Thymus (tissue), 11 donors: Measurements from ENCODE around the gene ASMT. TPM values are rescaled to one million over a fixed set of nuclear protein-coding genes. Genes with fewer than 3 reads are reported as not detected.

ENCODE experiments used
- DNase-seq, 9 donors: peaks; one replicate each; pipeline ENCODE4 v3.0.0-alpha.2; 2013; ENCODE audit warnings: low spot score in 9 of 9, low read depth in 6 of 9, missing footprints in 1 of 9
- H3K27ac ChIP-seq, 2 donors: one replicate each; pipeline ENCODE4 v1.5.1; 2013; ENCODE audit warnings: control low read depth in 1 of 2, low read depth in 1 of 2, low read length in 1 of 2, mild to moderate bottlenecking in 1 of 2, moderate library complexity in 1 of 2
- H3K27me3 ChIP-seq, 2 donors: one replicate each; pipeline ENCODE4 v1.5.1; 2013; ENCODE audit warnings: low read length in 1 of 2; ENCODE audit not compliant: control insufficient read depth in 2 of 2, insufficient read depth in 1 of 2
- H3K36me3 ChIP-seq, 2 donors: one replicate each; pipeline ENCODE4 v1.5.1; 2013; ENCODE audit warnings: low read length in 1 of 2, mild to moderate bottlenecking in 1 of 2, moderate library complexity in 1 of 2; ENCODE audit not compliant: control insufficient read depth in 2 of 2, insufficient read depth in 2 of 2
- H3K4me1 ChIP-seq, 2 donors: one replicate each; pipeline ENCODE4 v1.5.1; 2013; ENCODE audit warnings: low read length in 2 of 2; ENCODE audit not compliant: control insufficient read depth in 2 of 2, insufficient read depth in 2 of 2
- H3K4me3 ChIP-seq, 2 donors: one replicate each; pipeline ENCODE4 v1.5.1; 2013; ENCODE audit warnings: low read length in 2 of 2, control low read depth in 1 of 2, mild to moderate bottlenecking in 1 of 2
- H3K9me3 ChIP-seq, 2 donors: one replicate each; pipeline ENCODE4 v1.5.1; 2013; ENCODE audit warnings: low read length in 1 of 2, mild to moderate bottlenecking in 1 of 2; ENCODE audit not compliant: control insufficient read depth in 2 of 2, insufficient read depth in 1 of 2
- WGBS: extraction: QIAGEN DNeasy Blood & Tissue Kit; methylation state at CpG from one replicate; pipeline ENCODE4 v1.1.7; 2013; 5-methylcytosine and 5-hydroxymethylcytosine counted together
- polyA plus RNA-seq: library from polyadenylated mRNA; stranded (reverse); fragments of 200-250 nt; gene quantifications from one replicate; pipeline ENCODE4 v1.2.3, GENCODE V29; 2013
- total RNA-seq: library from RNA; stranded (reverse); fragments of 120-200 nt; gene quantifications from one replicate; pipeline ENCODE4 v1.2.4, GENCODE V29; 2013
- donor health status: healthy.

ASMT gene
- total and polyA plus RNA-seq, 2 donors: 0.05 to 0.46 TPM

- no peaks in the 10 kb centered on the region for H3K27me3 ChIP-seq
- no peak for DNase-seq
- no peak overlapping the region for H3K4me3 ChIP-seq
- H3K27ac ChIP-seq: no peak overlapping the region
- H3K9me3 ChIP-seq: peaks cover 0 to 2% of the 10 kb centered on the region in 2 donors
- WGBS: 95% methylated on average over 30 of the region's 30 CpGs
- peaks cover 79 to 84% of the 10 kb centered on the region in 2 donors for H3K36me3 ChIP-seq
- H3K4me1 ChIP-seq: peaks cover 10% of the 10 kb centered on the region in 2 donors
These were observed 18.0 kb upstream of the ASMT start for GRCh38 chrX:1596676-1597344.

GRCh38 chrX:1597345-1598020 is 17.4 kb upstream of the ASMT start:
- Histone ChIP-seq H3K9me3 (peaks cover 0 to 3% of the 10 kb centered on the region in 2 donors), H3K4me3 (no peak overlapping the region), H3K27ac (no peak overlapping the region), H3K27me3 (no peaks in the 10 kb centered on the region), H3K36me3 (peaks cover 86 to 90% of the 10 kb centered on the region in 2 donors), H3K4me1 (peaks cover 8% of the 10 kb centered on the region in 2 donors)
- no peak for DNase-seq
- 99% methylated on average over 25 of the region's 25 CpGs for WGBS

- WGBS: 95% methylated on average over 50 of the region's 50 CpGs
- H3K27ac ChIP-seq: peak overlapping the region in 1 of 2 donors; percentile 34
- DNase-seq: no peak
- no peak overlapping the region for H3K4me3 ChIP-seq
- peaks cover under 1% of the 10 kb centered on the region in 2 donors for H3K4me1 ChIP-seq
- H3K27me3 ChIP-seq: no peaks in the 10 kb centered on the region
- peaks cover 91 to 98% of the 10 kb centered on the region in 2 donors for H3K36me3 ChIP-seq
- H3K9me3 ChIP-seq: peaks cover 0 to 3% of the 10 kb centered on the region in 2 donors
These were observed 16.6 kb upstream of the ASMT start for GRCh38 chrX:1598021-1598875.

- peaks cover 82 to 95% of the 10 kb centered on the region in 2 donors for H3K36me3 ChIP-seq
- peaks cover 0 to 3% of the 10 kb centered on the region in 2 donors for H3K9me3 ChIP-seq
- WGBS: 95% methylated on average over 57 of the region's 57 CpGs
- no peaks in the 10 kb centered on the region for H3K4me1 ChIP-seq
- H3K27me3 ChIP-seq: no peaks in the 10 kb centered on the region
- no peak overlapping the region for H3K4me3 ChIP-seq
- DNase-seq: no peak
- peak overlapping the region in 1 of 2 donors; percentile 34 for H3K27ac ChIP-seq
These were observed 15.7 kb upstream of the ASMT start for GRCh38 chrX:1598876-1599790.

GRCh38 chrX:1599791-1600405 is 15.0 kb upstream of the ASMT start:
- no peak for DNase-seq
- Histone ChIP-seq H3K36me3 (peaks cover 75 to 89% of the 10 kb centered on the region in 2 donors), H3K27me3 (no peaks in the 10 kb centered on the region), H3K9me3 (peaks cover 0 to 3% of the 10 kb centered on the region in 2 donors), H3K4me1 (no peaks in the 10 kb centered on the region), H3K4me3 (no peak overlapping the region), H3K27ac (no peak overlapping the region)
- WGBS: 98% methylated on average over 36 of the region's 36 CpGs

- no peak for DNase-seq
- no peaks in the 10 kb centered on the region for H3K4me1 ChIP-seq
- H3K36me3 ChIP-seq: peaks cover 68 to 83% of the 10 kb centered on the region in 2 donors
- no peaks in the 10 kb centered on the region for H3K27me3 ChIP-seq
- no peak overlapping the region for H3K27ac ChIP-seq
- 98% methylated on average over 52 of the region's 52 CpGs for WGBS
- H3K4me3 ChIP-seq: no peak overlapping the region
- peaks cover 0 to 3% of the 10 kb centered on the region in 2 donors for H3K9me3 ChIP-seq
These were observed 14.3 kb upstream of the ASMT start for GRCh38 chrX:1600406-1601050.

- Histone ChIP-seq H3K27ac (no peak overlapping the region), H3K27me3 (no peaks in the 10 kb centered on the region), H3K36me3 (peaks cover 62 to 76% of the 10 kb centered on the region in 2 donors), H3K4me3 (no peak overlapping the region), H3K9me3 (peaks cover 0 to 3% of the 10 kb centered on the region in 2 donors), H3K4me1 (no peaks in the 10 kb centered on the region)
- DNase-seq: no peak
- 98% methylated on average over 58 of the region's 58 CpGs for WGBS
These were observed 13.7 kb upstream of the ASMT start for GRCh38 chrX:1601051-1601767.
